H1 (cell line): ENCODE data around the gene CD46. TPM values are rescaled to one million over a fixed set of nuclear protein-coding genes. Genes with fewer than 3 reads are reported as not detected.

ENCODE experiments used
- RBBP5 ChIP-seq: IDR thresholded peaks from 2 replicates; pipeline ENCODE4 v1.7.1; 2012; ENCODE audit warnings: low read depth, mild to moderate bottlenecking, inconsistent platforms, low read length, moderate library complexity, borderline replicate concordance
- polyA plus RNA-seq, 7 experiments: library from polyadenylated mRNA; depleted of rRNA in 3 of 7; stranded (reverse) in 5 of 7; unstranded in 2 of 7; fragments of >200 nt in 5 of 7; fragments of 200-250 nt in 2 of 7; gene quantifications; 1 replicate in 5 of 7; 2 replicates in 1 of 7; 4 replicates in 1 of 7; pipeline versions ENCODE4 v1.2.1 to v1.2.3, GENCODE V29; 2011 to 2013; ENCODE audit warnings: missing spikeins in 2 of 7, mixed read lengths in 2 of 7
- total RNA-seq: library from RNA; stranded (reverse); fragmentation: NEBNext Ultra II Directional; extraction: Animal tissue kit (Norgen Biotek cat#: 25700); gene quantifications from 2 replicates; pipeline ENCODE4 v1.2.1, GENCODE V29; 2021

Gene CD46
- total and polyA plus RNA-seq, 2 of the 8 experiments (the other 6 are each of a cell fraction or from before 2014, with no cell fraction given): 60.9 to 113 TPM

DNA sequence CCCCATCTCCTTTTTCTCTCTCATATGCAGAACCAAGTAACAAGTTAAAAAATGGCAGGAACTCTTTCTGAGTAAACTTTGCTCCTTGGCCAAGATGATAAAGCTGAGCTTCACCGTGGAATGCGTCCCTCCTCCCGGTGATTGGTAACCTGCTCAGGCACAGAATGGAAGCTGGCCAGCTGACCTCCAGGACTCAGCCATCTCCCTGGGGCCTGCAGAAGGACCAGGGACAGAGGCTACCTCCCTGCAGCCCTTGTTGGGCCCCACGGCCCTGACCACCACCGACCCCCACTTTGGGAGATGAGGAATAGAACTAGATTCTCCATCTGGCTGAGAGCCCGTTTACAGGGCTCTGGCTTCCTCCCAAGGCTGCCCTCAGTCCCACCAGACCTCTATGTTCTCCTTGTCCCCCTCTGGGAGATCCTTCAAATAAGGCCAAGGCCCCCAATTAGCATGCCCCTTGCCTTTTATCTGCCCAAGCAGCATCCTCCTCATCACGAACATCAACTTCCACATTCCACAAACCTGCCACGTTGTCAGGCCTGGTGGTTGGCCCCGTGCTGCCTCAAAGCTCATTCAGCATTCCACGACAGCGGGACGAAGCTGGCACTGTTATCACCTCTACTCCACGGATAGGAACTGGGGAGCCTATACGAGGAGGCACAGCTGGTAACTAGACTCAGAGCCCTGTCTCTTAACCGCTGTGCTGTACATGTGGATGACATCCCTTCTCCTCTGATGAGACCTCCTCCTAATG lies 84.9 kb downstream of the CD46 start (continued):
- TF ChIP-seq RBBP5: no peak
